HepG2 (cell line): Measurements from ENCODE around the gene LTA. TPM values are rescaled to one million over a fixed set of nuclear protein-coding genes. Genes with fewer than 3 reads are reported as not detected.

Experiments
- DR1 ChIP-seq: sonication (generic); formaldehyde crosslinking; IDR thresholded peaks from 2 replicates; pipeline ENCODE4 v1.8.0; 2021; ENCODE audit warnings: mild to moderate bottlenecking, missing genetic modification reagents, inconsistent platforms
- FOXA1 ChIP-seq, 2 experiments: fragments of 450-650 bp in 1 of 2; sonication (generic) in 1 of 2; formaldehyde crosslinking in 1 of 2; IDR thresholded peaks; 2 replicates each; pipeline versions ENCODE4 v1.4.0 to v1.6.1; 2016 to 2020; ENCODE audit warnings: missing genetic modification reagents in 1 of 2
- GABPB1 ChIP-seq: IDR thresholded peaks from 2 replicates; pipeline ENCODE4 v1.6.1; 2016; ENCODE audit warnings: mild to moderate bottlenecking, missing genetic modification reagents, moderate library complexity, missing compliant biosample characterization
- KMT2A ChIP-seq: sonication (generic); formaldehyde crosslinking; IDR thresholded peaks from 2 replicates; pipeline ENCODE4 v1.4.0; 2020; ENCODE audit warnings: missing genetic modification reagents
- RFXAP ChIP-seq: sonication (generic); formaldehyde crosslinking; IDR thresholded peaks from 2 replicates; pipeline ENCODE4 v1.4.0; 2020; ENCODE audit warnings: missing genetic modification reagents, borderline replicate concordance
- SRSF9 ChIP-seq: fragments of 200-400 bp; formaldehyde crosslinking; IDR thresholded peaks from 2 replicates; pipeline ENCODE4 v1.6.1; 2018; ENCODE audit warnings: borderline replicate concordance, mild to moderate bottlenecking, low read depth, low read length; ENCODE audit not compliant: insufficient read depth, poor library complexity, severe bottlenecking
- TFDP2 ChIP-seq: sonication (generic); formaldehyde crosslinking; IDR thresholded peaks from 2 replicates; pipeline ENCODE4 v1.4.0; 2020; ENCODE audit warnings: missing genetic modification reagents
- ZNF496 ChIP-seq: sonication (generic); formaldehyde crosslinking; IDR thresholded peaks from 2 replicates; pipeline ENCODE4 v1.8.1; 2023; ENCODE audit warnings: mild to moderate bottlenecking, moderate library complexity, missing genetic modification reagents; ENCODE audit not compliant: insufficient replicate concordance
- ZNF660 ChIP-seq: sonication (generic); formaldehyde crosslinking; IDR thresholded peaks from 2 replicates; pipeline ENCODE4 v1.5.1; 2020; ENCODE audit warnings: mild to moderate bottlenecking, low read depth, missing genetic modification reagents, borderline replicate concordance
- ZNF713 ChIP-seq: sonication (generic); formaldehyde crosslinking; IDR thresholded peaks from 2 replicates; pipeline ENCODE4 v1.4.0; 2020; ENCODE audit warnings: mild to moderate bottlenecking, missing genetic modification reagents
- ZNF883 ChIP-seq: sonication (generic); formaldehyde crosslinking; IDR thresholded peaks from 2 replicates; pipeline ENCODE4 v1.5.1; 2020; ENCODE audit warnings: mild to moderate bottlenecking, missing genetic modification reagents; ENCODE audit errors: not compliant biosample characterization
- polyA plus RNA-seq, 8 experiments: library from polyadenylated mRNA; depleted of rRNA in 3 of 8; stranded (reverse) in 7 of 8; unstranded in 1 of 8; fragments of >200 nt; fragmentation: Illumina TruSeq in 4 of 8; extraction: Trizol in 4 of 8; gene quantifications; 2 replicates each; pipeline versions ENCODE4 v1.2.1 to v1.2.3, GENCODE V29; 2011 to 2016; ENCODE audit warnings: low read depth in 4 of 8, missing spikeins in 1 of 8, mixed read lengths in 1 of 8; ENCODE audit not compliant: insufficient read depth in 1 of 8
- total RNA-seq, 5 experiments: library from RNA; depleted of rRNA; stranded (reverse); fragments of >200 nt; fragmentation: Illumina TruSeq; extraction: Trizol; gene quantifications; 2 replicates each; pipeline ENCODE4 v1.2.3, GENCODE V29; 2016; ENCODE audit warnings: low read depth in 1 of 5
- TF ChIP-seq, protein P1 (sequence below): sonication (generic); formaldehyde crosslinking; IDR thresholded peaks from 2 replicates; pipeline ENCODE4 v1.4.0; 2020; ENCODE audit warnings: mild to moderate bottlenecking, missing genetic modification reagents
- TF ChIP-seq, protein P2 (sequence below): sonication (generic); formaldehyde crosslinking; IDR thresholded peaks from 2 replicates; pipeline ENCODE4 v1.4.0; 2020; ENCODE audit warnings: missing genetic modification reagents, borderline replicate concordance
- TF ChIP-seq, protein P3 (sequence below): sonication (generic); formaldehyde crosslinking; IDR thresholded peaks from 2 replicates; pipeline ENCODE4 v1.4.0; 2020; ENCODE audit warnings: missing genetic modification reagents

Gene LTA
- total and polyA plus RNA-seq, 2 of the 13 experiments (the other 11 are each of a cell fraction or from before 2014, with no cell fraction given): 0.09 TPM; not detected in 1

- TF ChIP-seq ZNF496 (CRISPR knock-in tag) (no peak), FOXA1 (IDR thresholded peaks at IDR 0.05) (no peak), FOXA1 (CRISPR knock-in tag; IDR thresholded peaks at IDR 0.05) (peak; percentile 63; the same call in 1 of the 2 replicates), KMT2A (CRISPR knock-in tag) (no peak), GABPB1 (CRISPR knock-in tag) (no peak), DR1 (CRISPR knock-in tag) (peak; percentile 80), ZNF713 (CRISPR knock-in tag) (no peak), RFXAP (CRISPR knock-in tag) (peak; percentile 82), ZNF883 (CRISPR knock-in tag) (no peak), TFDP2 (CRISPR knock-in tag) (peak; percentile 97), SRSF9 (no peak), ZNF660 (CRISPR knock-in tag) (no peak)
- TF ChIP-seq, protein P1, sequence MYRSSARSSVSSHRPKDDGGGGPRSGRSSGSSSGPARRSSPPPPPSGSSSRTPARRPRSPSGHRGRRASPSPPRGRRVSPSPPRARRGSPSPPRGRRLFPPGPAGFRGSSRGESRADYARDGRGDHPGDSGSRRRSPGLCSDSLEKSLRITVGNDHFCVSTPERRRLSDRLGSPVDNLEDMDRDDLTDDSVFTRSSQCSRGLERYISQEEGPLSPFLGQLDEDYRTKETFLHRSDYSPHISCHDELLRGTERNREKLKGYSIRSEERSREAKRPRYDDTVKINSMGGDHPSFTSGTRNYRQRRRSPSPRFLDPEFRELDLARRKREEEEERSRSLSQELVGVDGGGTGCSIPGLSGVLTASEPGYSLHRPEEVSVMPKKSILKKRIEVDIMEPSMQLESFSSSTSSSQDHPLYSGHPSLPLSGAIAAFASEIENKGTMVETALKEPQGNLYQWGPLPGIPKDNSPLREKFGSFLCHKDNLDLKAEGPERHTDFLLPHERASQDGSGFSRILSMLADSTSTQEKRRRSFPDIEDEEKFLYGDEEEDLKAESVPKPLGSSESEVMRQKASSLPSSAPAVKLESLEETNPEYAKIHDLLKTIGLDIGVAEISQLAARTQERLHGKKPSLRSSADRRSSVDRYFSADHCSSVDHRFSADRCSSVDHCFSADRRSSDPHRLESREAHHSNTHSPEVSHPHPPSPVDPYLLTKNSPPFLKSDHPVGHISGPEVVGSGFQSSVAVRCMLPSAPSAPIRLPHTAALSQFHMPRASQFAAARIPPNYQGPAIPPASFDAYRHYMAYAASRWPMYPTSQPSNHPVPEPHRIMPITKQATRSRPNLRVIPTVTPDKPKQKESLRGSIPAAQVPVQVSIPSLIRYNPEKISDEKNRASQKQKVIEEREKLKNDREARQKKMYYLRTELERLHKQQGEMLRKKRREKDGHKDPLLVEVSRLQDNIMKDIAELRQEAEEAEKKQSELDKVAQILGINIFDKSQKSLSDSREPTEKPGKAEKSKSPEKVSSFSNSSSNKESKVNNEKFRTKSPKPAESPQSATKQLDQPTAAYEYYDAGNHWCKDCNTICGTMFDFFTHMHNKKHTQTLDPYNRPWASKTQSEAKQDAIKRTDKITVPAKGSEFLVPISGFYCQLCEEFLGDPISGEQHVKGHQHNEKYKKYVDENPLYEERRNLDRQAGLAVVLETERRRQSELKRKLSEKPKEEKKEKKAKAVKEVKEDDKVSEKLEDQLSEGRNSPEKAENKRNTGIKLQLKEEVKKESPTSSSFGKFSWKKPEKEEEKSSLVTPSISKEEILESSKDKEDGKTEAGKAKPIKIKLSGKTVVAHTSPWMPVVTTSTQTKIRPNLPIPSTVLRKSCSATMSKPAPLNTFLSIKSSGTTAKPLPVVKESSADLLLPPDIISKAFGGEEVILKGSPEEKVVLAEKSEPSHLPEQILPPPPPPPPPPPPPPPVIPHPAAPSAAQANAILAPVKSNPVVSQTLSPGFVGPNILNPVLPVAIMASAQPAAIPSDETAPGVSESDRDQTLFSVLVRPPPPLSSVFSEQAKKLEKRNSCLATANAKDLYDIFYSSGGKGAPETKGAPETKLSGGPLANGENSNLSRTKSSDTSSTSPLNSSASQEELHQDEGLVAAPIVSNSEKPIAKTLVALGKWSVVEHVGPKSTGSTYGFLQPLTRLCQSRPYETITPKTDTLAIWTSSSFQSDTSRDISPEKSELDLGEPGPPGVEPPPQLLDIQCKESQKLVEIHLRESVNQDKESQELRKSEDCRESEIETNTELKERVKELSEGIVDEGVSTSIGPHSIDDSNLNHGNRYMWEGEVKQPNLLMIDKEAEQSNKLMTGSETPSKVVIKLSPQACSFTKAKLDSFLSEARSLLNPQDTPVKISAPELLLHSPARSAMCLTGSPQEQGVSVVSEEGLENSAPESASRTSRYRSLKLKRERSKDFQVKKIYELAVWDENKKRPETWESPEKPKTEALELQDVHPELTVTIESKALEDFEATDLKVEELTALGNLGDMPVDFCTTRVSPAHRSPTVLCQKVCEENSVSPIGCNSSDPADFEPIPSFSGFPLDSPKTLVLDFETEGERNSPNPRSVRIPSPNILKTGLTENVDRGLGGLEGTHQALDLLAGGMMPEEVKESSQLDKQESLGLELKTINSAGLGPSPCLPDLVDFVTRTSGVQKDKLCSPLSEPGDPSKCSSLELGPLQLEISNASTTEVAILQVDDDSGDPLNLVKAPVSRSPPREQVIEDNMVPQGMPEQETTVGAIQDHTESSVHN (CRISPR knock-in tag): 0 out of 2 replicates have a peak, but pooled peaks have one; percentile 85
- TF ChIP-seq, protein P2, sequence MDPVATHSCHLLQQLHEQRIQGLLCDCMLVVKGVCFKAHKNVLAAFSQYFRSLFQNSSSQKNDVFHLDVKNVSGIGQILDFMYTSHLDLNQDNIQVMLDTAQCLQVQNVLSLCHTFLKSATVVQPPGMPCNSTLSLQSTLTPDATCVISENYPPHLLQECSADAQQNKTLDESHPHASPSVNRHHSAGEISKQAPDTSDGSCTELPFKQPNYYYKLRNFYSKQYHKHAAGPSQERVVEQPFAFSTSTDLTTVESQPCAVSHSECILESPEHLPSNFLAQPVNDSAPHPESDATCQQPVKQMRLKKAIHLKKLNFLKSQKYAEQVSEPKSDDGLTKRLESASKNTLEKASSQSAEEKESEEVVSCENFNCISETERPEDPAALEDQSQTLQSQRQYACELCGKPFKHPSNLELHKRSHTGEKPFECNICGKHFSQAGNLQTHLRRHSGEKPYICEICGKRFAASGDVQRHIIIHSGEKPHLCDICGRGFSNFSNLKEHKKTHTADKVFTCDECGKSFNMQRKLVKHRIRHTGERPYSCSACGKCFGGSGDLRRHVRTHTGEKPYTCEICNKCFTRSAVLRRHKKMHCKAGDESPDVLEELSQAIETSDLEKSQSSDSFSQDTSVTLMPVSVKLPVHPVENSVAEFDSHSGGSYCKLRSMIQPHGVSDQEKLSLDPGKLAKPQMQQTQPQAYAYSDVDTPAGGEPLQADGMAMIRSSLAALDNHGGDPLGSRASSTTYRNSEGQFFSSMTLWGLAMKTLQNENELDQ (CRISPR knock-in tag): no peak
- TF ChIP-seq, protein P3, sequence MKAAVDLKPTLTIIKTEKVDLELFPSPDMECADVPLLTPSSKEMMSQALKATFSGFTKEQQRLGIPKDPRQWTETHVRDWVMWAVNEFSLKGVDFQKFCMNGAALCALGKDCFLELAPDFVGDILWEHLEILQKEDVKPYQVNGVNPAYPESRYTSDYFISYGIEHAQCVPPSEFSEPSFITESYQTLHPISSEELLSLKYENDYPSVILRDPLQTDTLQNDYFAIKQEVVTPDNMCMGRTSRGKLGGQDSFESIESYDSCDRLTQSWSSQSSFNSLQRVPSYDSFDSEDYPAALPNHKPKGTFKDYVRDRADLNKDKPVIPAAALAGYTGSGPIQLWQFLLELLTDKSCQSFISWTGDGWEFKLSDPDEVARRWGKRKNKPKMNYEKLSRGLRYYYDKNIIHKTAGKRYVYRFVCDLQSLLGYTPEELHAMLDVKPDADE (CRISPR knock-in tag): peak; percentile 84; the same call in 1 of the 2 replicates
These were observed 47.9 kb downstream of the LTA start (continued) for GRCh38 chr6:31619805-31620585.
